HepG2 (cell line): ENCODE results near the gene PACS1. TPM values are rescaled to one million over a fixed set of nuclear protein-coding genes. Genes with fewer than 3 reads are reported as not detected.
A peak's percentile ranks its signal among the peaks of the same experiment; 100 is the strongest.

Experiments
- AFF4 ChIP-seq: sonication (generic); formaldehyde crosslinking; IDR thresholded peaks from 2 replicates; pipeline ENCODE4 v1.4.0; 2020; ENCODE audit warnings: missing genetic modification reagents
- ARID4A ChIP-seq: sonication (generic); formaldehyde crosslinking; IDR thresholded peaks from 2 replicates; pipeline ENCODE4 v1.5.0; 2020; ENCODE audit warnings: mild to moderate bottlenecking, missing genetic modification reagents, borderline replicate concordance
- ATF1 ChIP-seq: IDR thresholded peaks from 2 replicates; pipeline ENCODE4 v1.6.1; 2016; ENCODE audit warnings: mild to moderate bottlenecking, control low read depth
- BCL3 ChIP-seq: sonication (generic); formaldehyde crosslinking; IDR thresholded peaks from 2 replicates; pipeline ENCODE4 v1.5.1; 2020; ENCODE audit warnings: mild to moderate bottlenecking, missing genetic modification reagents, moderate library complexity
- HDAC2 ChIP-seq: sonication (generic); formaldehyde crosslinking; IDR thresholded peaks from 2 replicates; pipeline ENCODE4 v1.4.0; 2020; ENCODE audit warnings: missing genetic modification reagents
- HNF1B ChIP-seq: sonication (generic); formaldehyde crosslinking; IDR thresholded peaks from 2 replicates; pipeline ENCODE4 v1.5.1; 2020; ENCODE audit warnings: mild to moderate bottlenecking, moderate library complexity, missing genetic modification reagents
- KDM6A ChIP-seq: IDR thresholded peaks from 2 replicates; pipeline ENCODE4 v1.6.1; 2016; ENCODE audit warnings: low read depth
- KLF12 ChIP-seq: sonication (generic); formaldehyde crosslinking; IDR thresholded peaks from 2 replicates; pipeline ENCODE4 v1.4.0; 2020; ENCODE audit warnings: missing genetic modification reagents, borderline replicate concordance
- SNAPC2 ChIP-seq: sonication (generic); formaldehyde crosslinking; IDR thresholded peaks from 2 replicates; pipeline ENCODE4 v1.8.1; 2022; ENCODE audit warnings: mild to moderate bottlenecking, missing genetic modification reagents
- SRSF4 ChIP-seq: fragments of 200-400 bp; formaldehyde crosslinking; IDR thresholded peaks from one replicate; pipeline ENCODE4 v1.6.1; 2018; ENCODE audit warnings: mild to moderate bottlenecking, low read depth, low read length, moderate library complexity; ENCODE audit not compliant: poor library complexity, severe bottlenecking
- ZNF263 ChIP-seq: sonication (generic); formaldehyde crosslinking; IDR thresholded peaks from 2 replicates; pipeline ENCODE4 v1.4.0; 2020; ENCODE audit warnings: missing genetic modification reagents
- ZNF784 ChIP-seq: sonication (generic); formaldehyde crosslinking; IDR thresholded peaks from 2 replicates; pipeline ENCODE4 v1.5.1; 2020; ENCODE audit warnings: missing genetic modification reagents, mild to moderate bottlenecking, borderline replicate concordance
- polyA plus RNA-seq, 8 experiments: library from polyadenylated mRNA; depleted of rRNA in 3 of 8; stranded (reverse) in 7 of 8; unstranded in 1 of 8; fragments of >200 nt; fragmentation: Illumina TruSeq in 4 of 8; extraction: Trizol in 4 of 8; gene quantifications; 2 replicates each; pipeline versions ENCODE4 v1.2.1 to v1.2.3, GENCODE V29; 2011 to 2016; ENCODE audit warnings: low read depth in 4 of 8, missing spikeins in 1 of 8, mixed read lengths in 1 of 8; ENCODE audit not compliant: insufficient read depth in 1 of 8
- total RNA-seq, 5 experiments: library from RNA; depleted of rRNA; stranded (reverse); fragments of >200 nt; fragmentation: Illumina TruSeq; extraction: Trizol; gene quantifications; 2 replicates each; pipeline ENCODE4 v1.2.3, GENCODE V29; 2016; ENCODE audit warnings: low read depth in 1 of 5

Gene PACS1
- total and polyA plus RNA-seq, 2 of the 13 experiments (the other 11 are each of a cell fraction or from before 2014, with no cell fraction given), result 7.6 to 8.6 TPM

GRCh38 chr11:66022401-66023185 lies 47.5 kb upstream of the PACS1 start (continued):
- TF ChIP-seq ZNF784 (CRISPR knock-in tag) (peak; percentile 64; the same call in 1 of the 2 replicates), ATF1 (CRISPR knock-in tag) (no peak), SNAPC2 (no peak), KLF12 (CRISPR knock-in tag) (0 out of 2 replicates have a peak, but pooled peaks have one; percentile 58), BCL3 (no peak), AFF4 (CRISPR knock-in tag) (no peak), KDM6A (CRISPR knock-in tag) (no peak), ARID4A (CRISPR knock-in tag) (peak; percentile 47; the same call in 1 of the 2 replicates), HNF1B (CRISPR knock-in tag) (peak; percentile 31; the same call in 1 of the 2 replicates), ZNF263 (CRISPR knock-in tag) (peak; percentile 38; the same call in 1 of the 2 replicates), SRSF4 (no peak), HDAC2 (CRISPR knock-in tag) (no peak)
